Measurements from ENCODE around the gene MYO1A. TPM values are rescaled to one million over a fixed set of nuclear protein-coding genes. Genes with fewer than 3 reads are reported as not detected.
"Not testable (repeated sequence)": the region's sequence is repeated elsewhere in the genome, so short reads cannot be mapped to it uniquely, and the experiment has no call there.

The MYO1A gene
- total RNA-seq, 2 donors from 2014 or later = 0.09 to 0.13 TPM

- ATAC-seq; DNase-seq; intact Hi-C loops (cut with DNase I): not testable (repeated sequence)
Measured at GRCh38 chr12:57053901-57054300, 4.0 kb upstream of the MYO1A start.

GRCh38 chr12:57053146-57053545 lies 3.2 kb upstream of the MYO1A start:
- intact Hi-C loops (cut with DNase I); ATAC-seq; DNase-seq: not testable (repeated sequence)

DNA sequence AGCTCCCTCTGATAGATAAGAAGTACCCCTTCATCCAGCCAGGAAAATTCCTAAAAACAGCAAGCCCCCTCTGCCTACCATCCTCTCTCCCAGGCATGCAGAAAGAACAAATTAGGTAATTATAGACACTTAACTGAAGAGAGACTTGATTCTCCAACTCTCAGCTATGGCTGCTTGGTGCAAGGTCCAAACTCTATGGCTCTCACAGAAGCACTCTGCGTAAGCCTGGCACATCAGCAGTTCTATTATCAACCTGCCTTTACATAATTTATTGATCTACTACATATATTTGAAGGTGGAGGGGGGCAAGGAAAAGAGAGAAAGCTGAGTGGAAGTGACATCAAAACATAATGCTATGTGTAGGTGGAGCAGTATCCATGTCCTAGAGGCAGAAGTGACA lies 1.1 kb upstream of the MYO1A start:
- ATAC-seq (no peak), DNase-seq (no peak)
- intact Hi-C loops (cut with DNase I) = no loop called here

DNA sequence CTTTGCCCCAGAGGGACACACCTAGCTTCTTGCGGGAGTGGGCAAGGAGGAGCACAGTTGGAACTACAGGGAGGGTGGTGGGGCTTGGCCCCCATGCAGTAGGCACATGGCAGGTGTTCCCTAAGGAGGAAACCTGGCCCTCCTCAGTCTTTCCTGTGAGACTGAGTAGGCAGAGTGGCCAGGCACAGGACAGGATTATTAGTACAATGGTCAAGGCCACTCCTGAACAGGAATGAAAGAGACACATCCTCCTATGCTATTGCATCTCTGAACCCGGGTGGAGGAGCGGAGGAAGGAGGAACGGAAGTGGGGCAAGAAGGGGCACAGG lies 846 bp downstream of the MYO1A start:
- intact Hi-C loops (cut with DNase I) = no loop called here
- no peak for DNase-seq

GRCh38 chr12:57048423-57049118 lies 1.4 kb downstream of the MYO1A start:
- intact Hi-C loops (cut with DNase I) = no loop called here
- ATAC-seq (no peak), DNase-seq (no peak)

More for the DNA sequence above, 846 bp downstream of the MYO1A start:
- ATAC-seq = no peak

GRCh38 chr12:57047981-57048380 lies 1.9 kb downstream of the MYO1A start:
- DNase-seq = no peak
- intact Hi-C loops (cut with DNase I) = no loop called here
- no peak for ATAC-seq

DNA sequence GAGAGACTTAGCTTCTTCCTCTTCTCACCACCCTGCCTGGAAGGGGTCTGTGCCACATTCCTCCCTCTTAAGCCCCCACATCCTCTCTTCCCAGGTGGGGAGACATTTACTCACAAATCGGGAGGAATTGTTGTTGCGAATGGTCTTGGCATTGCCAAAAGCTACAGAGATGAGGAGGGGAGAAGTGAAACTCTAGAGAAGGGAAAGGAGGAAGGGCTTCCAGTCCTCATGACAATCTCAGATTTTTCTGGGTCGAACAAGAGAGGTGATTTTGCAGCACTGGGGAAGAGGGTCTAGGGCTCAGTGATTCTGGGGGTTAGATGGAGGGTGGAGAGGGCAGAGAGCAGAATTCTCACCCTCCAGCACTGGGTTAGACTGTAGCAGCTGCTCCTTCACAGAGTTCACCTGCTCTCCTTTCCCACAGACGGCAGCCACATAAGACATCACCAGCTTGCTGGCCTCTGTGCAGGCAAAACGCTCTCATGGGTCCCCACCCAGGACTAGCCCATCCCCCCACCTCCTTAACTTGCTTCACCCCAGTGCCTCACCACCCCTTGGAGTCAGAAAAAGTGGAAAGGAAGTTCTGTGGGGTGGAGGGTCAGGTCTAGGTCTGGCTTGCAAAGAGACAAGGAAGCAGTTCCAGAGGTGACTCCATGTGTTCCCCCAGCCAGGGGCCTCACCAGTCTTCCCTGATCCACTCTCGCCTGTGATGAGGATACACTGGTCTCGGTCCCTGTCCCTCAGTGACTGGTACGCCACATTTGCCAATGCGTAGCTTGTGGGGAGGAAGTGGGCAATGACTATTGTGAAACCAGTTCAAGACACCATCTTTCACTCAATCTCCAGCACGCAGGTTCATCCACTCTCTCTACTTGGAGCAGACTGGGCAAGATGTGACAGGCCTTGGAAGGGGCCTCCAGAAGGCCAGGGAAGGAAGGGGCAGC lies 2.7 kb downstream of the MYO1A start:
- no peak for DNase-seq
- intact Hi-C loops (cut with DNase I) = no loop called here
- ATAC-seq = peak; percentile 27 to 31

DNA sequence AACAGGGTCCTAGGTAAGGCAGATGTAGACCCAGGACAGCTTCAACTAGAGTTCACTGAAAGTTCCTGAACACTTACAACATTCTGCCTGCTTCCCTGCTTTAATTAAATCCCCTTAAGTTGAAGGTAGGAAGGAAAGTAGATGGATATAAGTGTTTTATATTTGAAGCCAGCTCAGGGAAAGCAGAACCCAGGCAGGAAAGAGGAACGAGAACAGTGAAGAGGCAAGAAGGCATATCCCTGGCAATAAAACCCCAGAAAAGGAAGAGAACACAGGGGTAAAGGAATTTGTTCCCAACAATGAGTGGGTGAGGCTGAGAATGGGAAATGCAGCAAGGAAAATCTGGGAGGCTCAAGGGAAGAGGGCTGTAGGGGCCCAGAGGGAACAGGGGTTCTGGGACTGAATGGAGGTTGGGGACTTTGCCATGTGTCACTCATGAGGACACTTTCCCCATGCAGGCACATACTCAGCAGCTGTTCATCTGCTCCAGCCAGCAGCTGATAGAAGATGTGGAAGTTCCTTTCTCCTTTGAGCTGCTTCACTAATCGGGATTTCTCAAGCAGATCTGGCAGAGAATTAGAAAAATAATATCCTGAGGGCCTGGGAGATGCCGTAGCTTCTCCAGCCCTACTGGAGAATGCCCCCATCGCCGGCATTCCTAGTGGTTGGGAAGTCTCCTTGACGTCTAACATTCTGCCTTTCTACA lies 3.7 kb downstream of the MYO1A start:
- no peak for DNase-seq
- intact Hi-C loops (cut with DNase I) = no loop called here
- peak in 1 of 2 donors; percentile 16 for ATAC-seq

GRCh38 chr12:57044889-57045288 lies 5.0 kb downstream of the MYO1A start:
- no peak for ATAC-seq
- intact Hi-C loops (cut with DNase I) = no loop called here

GRCh38 chr12:57044468-57044867 lies 5.5 kb downstream of the MYO1A start:
- ATAC-seq = no peak
- no peak for DNase-seq
- intact Hi-C loops (cut with DNase I) = no loop called here

More at GRCh38 chr12:57044889-57045288, 5.0 kb downstream of the MYO1A start:
- DNase-seq = no peak

DNA sequence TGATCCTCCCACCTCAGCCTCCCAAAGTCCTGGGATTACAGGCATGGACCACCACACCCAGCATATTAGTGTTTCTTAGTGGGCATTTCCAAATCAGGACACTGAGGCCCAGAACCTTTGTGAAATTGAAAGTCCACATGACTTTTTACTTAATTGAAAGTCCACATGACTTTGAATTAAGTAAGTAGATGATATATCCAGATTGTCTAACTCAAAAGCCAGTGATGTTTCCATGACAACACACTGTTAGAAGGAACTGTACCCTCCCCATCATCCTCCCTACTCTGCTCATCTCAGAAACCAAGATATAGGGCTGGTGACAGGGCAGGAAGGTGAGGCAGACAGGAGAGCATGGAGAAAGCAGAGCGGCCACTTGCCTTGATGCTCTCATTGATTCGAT lies 7.2 kb downstream of the MYO1A start:
- intact Hi-C loops (cut with DNase I) = no loop called here
- ATAC-seq (no peak), DNase-seq (no peak)

- ATAC-seq (no peak), DNase-seq (no peak)
- intact Hi-C loops (cut with DNase I) = no loop called here
Measured at GRCh38 chr12:57040750-57041149, 9.2 kb downstream of the MYO1A start.

- intact Hi-C loops (cut with DNase I) = no loop called here
- ATAC-seq (no peak), DNase-seq (no peak)
Measured at GRCh38 chr12:57040211-57040610, 9.7 kb downstream of the MYO1A start.

GRCh38 chr12:57039016-57039798 lies 10.7 kb downstream of the MYO1A start:
- intact Hi-C loops (cut with DNase I) = no loop called here
- no peak for DNase-seq
- no peak for ATAC-seq

DNA sequence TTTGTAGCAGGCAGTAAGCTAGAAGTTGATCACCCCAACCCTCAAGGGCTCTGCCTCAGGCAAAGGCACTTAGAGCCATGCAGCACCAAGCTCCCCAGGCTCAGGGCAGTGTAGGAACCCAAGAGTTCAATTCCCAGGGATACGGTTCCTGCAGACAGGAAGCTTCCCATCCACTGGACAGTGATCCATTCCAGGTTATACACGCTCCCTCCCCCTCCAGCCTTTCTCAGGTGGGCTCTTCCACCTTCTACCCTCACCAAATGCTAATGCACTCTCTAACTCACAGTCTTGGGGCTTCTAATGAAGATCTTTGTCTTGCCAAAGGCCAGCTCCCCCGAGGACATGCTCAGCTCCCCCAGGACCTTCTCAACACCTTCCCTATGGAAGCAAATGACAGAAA lies 12.7 kb downstream of the MYO1A start:
- intact Hi-C loops (cut with DNase I) = no loop called here
- ATAC-seq (no peak), DNase-seq (no peak)

DNA sequence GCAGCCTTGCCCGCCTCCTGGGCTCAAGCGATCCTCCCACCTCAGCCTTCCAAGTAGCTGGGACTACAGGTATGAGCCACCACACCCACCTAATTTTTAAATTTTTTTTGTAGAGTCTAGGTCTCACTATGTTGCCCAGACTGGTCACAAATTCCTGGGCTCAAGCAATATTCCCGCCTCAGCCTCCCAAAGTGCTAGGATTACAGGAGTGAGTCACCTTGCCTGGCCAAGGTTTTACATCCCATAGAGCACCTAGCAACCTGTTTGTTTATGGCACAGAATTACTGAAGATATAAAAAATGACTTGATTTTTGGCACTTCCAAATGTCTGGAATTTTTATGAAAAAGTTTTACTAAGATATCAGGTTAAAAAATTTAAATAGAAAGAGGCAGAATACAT lies 16.5 kb downstream of the MYO1A start:
- intact Hi-C loops (cut with DNase I) = no loop called here
- ATAC-seq (peak in 1 of 2 donors; percentile 72), DNase-seq (no peak)

GRCh38 chr12:57031789-57032188 lies 18.1 kb downstream of the MYO1A start:
- intact Hi-C loops (cut with DNase I) = no loop called here
- no peak for ATAC-seq
- no peak for DNase-seq

- ATAC-seq (peak in 1 of 2 donors; percentile 20), DNase-seq (no peak)
- intact Hi-C loops (cut with DNase I) = no loop called here
Measured at GRCh38 chr12:57031138-57031725, 18.7 kb downstream of the MYO1A start.

DNA sequence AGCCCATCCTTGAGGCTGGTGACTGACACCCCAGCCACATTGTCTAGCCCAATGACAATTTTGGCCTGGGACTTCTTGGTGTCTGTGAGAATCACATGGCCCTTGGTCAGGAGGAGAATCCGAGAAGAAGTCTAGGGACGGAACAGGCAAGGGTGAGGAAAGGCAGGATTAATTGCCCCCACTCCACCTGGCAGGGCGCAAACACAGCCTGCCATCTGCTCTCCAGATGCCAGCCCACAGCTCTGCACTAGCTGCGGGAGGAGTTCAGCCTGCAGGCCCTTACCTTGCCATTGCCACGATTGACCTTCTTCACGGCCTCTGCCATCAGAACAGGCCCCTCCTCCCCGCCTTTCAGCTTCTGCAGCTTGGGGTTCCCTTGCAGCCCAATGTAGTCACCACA lies 20.5 kb downstream of the MYO1A start:
- intact Hi-C loops (cut with DNase I) = no loop called here
- no peak for ATAC-seq

More for the DNA sequence above, 20.5 kb downstream of the MYO1A start:
- no peak for DNase-seq
